CD1c-positive myeloid dendritic cell (primary cell): ENCODE measurements around the gene KCNK17.

Source experiments
- DNase-seq: peaks from one replicate; pipeline ENCODE4 v3.0.0-alpha.2; 2016; ENCODE audit errors: extremely low spot score

KCNK17 gene

GRCh38 chr6:39268721-39269120 lies 45.5 kb downstream of the KCNK17 start:
- no peak for DNase-seq

GRCh38 chr6:39268171-39268570 lies 46.0 kb downstream of the KCNK17 start:
- no peak for DNase-seq

- no peak for DNase-seq
Measured at GRCh38 chr6:39266782-39267355, 47.4 kb downstream of the KCNK17 start.

- DNase-seq: no peak
Measured at GRCh38 chr6:39266375-39266774, 47.8 kb downstream of the KCNK17 start.

GRCh38 chr6:39263303-39264037 lies 50.7 kb downstream of the KCNK17 start:
- peak; percentile 7 for DNase-seq

GRCh38 chr6:39261751-39262150 lies 52.5 kb downstream of the KCNK17 start:
- DNase-seq: no peak

- no peak for DNase-seq
Measured at GRCh38 chr6:39260953-39261352, 53.3 kb downstream of the KCNK17 start.

GRCh38 chr6:39260456-39260855 lies 53.8 kb downstream of the KCNK17 start:
- no peak for DNase-seq

GRCh38 chr6:39256294-39256940 lies 57.8 kb downstream of the KCNK17 start:
- DNase-seq: no peak

- no peak for DNase-seq
Measured at GRCh38 chr6:39254999-39255535, 59.2 kb downstream of the KCNK17 start.

- no peak for DNase-seq
Measured at GRCh38 chr6:39251406-39251805, 62.8 kb downstream of the KCNK17 start.

- DNase-seq: no peak
Measured at GRCh38 chr6:39250507-39250906, 63.7 kb downstream of the KCNK17 start.

GRCh38 chr6:39249278-39249677 lies 64.9 kb downstream of the KCNK17 start:
- no peak for DNase-seq
